ENCODE measurements around the gene MDH1B.
A peak's percentile ranks its signal among the peaks of the same experiment; 100 is the strongest.

The MDH1B gene

GRCh38 chr2:206693399-206694137 is 71.6 kb downstream of the MDH1B start:
- TF ChIP-seq, protein P1, sequence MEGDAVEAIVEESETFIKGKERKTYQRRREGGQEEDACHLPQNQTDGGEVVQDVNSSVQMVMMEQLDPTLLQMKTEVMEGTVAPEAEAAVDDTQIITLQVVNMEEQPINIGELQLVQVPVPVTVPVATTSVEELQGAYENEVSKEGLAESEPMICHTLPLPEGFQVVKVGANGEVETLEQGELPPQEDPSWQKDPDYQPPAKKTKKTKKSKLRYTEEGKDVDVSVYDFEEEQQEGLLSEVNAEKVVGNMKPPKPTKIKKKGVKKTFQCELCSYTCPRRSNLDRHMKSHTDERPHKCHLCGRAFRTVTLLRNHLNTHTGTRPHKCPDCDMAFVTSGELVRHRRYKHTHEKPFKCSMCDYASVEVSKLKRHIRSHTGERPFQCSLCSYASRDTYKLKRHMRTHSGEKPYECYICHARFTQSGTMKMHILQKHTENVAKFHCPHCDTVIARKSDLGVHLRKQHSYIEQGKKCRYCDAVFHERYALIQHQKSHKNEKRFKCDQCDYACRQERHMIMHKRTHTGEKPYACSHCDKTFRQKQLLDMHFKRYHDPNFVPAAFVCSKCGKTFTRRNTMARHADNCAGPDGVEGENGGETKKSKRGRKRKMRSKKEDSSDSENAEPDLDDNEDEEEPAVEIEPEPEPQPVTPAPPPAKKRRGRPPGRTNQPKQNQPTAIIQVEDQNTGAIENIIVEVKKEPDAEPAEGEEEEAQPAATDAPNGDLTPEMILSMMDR (conservative IDR thresholded peaks at IDR 0.05; ENCODE audit: low read depth, low read length), result peak; percentile 58
- H3K4me3 ChIP-seq (ENCODE audit: low read length), result no peak overlapping the region
- peak; percentile 7 for DNase-seq (ENCODE audit: low read depth)

GRCh38 chr2:206692971-206693370 is 72.2 kb downstream of the MDH1B start:
- H3K4me3 ChIP-seq (ENCODE audit: low read length), result no peak overlapping the region
- TF ChIP-seq, protein P1 (conservative IDR thresholded peaks at IDR 0.05; ENCODE audit: low read depth, low read length), result no peak
- DNase-seq (ENCODE audit: low read depth), result no peak

GRCh38 chr2:206688990-206689389 is 76.1 kb downstream of the MDH1B start:
- DNase-seq (ENCODE audit: low read depth), result no peak
- H3K4me3 ChIP-seq (ENCODE audit: low read length), result no peak overlapping the region
- TF ChIP-seq, protein P1 (conservative IDR thresholded peaks at IDR 0.05; ENCODE audit: low read depth, low read length), result no peak

- no peak overlapping the region for H3K4me3 ChIP-seq (ENCODE audit: low read length)
- DNase-seq (ENCODE audit: low read depth), result no peak
These were observed 76.7 kb downstream of the MDH1B start for GRCh38 chr2:206688453-206688852.

More at GRCh38 chr2:206688453-206688852, 76.7 kb downstream of the MDH1B start:
- TF ChIP-seq, protein P1 (conservative IDR thresholded peaks at IDR 0.05; ENCODE audit: low read depth, low read length), result no peak
